ENCODE data around the gene LRRC59. TPM values are rescaled to one million over a fixed set of nuclear protein-coding genes. Genes with fewer than 3 reads are reported as not detected.

LRRC59 gene
- total and polyA plus RNA-seq, 8 donors, result 29.3 to 114 (median 72.4) TPM

DNA sequence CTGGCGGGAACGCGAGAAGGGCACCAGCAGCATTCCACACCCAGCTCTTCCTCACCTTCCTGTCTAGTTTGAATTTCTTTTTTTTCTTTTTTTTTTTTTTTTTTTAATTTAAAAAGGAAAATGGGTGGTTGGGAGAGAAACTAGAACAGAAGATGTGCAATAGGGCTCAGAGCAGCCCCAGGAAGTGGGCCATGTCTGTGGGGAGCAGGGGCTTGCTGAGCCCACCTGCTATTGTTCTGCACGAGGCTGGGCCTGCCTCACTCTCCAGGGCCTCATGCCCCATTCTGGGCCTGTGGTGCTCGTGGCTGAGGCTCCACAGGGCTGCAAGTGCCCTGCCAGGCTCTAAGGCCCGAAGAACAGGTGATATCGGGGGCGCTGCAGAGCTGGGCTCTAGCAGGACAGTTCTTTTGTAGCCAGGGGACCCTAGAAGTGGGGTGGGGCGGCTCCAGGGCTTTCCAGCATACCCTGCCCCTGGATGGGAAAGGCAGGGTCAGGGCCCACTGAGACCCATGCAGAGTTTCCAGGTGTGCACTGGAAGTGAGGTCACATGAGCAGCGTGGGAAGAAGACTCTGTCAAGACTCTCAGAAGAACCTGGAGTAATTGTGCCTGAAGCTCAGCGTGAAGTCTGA lies 36.7 kb downstream of the LRRC59 start:
- TF ChIP-seq, protein P1, sequence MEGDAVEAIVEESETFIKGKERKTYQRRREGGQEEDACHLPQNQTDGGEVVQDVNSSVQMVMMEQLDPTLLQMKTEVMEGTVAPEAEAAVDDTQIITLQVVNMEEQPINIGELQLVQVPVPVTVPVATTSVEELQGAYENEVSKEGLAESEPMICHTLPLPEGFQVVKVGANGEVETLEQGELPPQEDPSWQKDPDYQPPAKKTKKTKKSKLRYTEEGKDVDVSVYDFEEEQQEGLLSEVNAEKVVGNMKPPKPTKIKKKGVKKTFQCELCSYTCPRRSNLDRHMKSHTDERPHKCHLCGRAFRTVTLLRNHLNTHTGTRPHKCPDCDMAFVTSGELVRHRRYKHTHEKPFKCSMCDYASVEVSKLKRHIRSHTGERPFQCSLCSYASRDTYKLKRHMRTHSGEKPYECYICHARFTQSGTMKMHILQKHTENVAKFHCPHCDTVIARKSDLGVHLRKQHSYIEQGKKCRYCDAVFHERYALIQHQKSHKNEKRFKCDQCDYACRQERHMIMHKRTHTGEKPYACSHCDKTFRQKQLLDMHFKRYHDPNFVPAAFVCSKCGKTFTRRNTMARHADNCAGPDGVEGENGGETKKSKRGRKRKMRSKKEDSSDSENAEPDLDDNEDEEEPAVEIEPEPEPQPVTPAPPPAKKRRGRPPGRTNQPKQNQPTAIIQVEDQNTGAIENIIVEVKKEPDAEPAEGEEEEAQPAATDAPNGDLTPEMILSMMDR (IDR thresholded peaks at IDR 0.05), result no peak
- H3K27ac ChIP-seq, result no peak overlapping the region

DNA sequence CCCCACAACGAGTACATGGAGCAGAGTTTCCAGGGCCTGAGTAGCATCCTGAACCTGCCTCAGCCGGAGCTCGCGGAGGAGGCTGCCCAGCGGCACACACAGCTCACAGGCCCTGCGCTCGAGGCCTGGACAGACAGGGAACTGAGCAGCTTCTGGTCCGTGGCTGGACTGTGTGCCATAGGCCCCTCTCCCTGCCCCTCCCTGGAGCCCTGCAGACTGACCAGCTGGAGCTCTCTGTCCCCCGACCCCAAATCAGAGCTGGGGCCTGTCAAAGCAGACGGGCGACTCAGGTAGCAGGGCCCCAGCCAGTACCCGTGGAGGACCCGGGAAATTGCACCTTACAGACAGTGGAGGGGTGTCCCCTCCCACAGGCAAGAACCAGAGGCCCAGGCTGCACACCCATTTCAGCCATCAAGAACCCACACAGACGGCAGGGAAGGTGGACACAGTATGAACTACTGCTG lies 37.3 kb downstream of the LRRC59 start:
- Histone ChIP-seq H3K9me3 (no peaks in the 10 kb centered on the region), H3K4me1 (peaks cover 0 to 7% (median 0%) of the 10 kb centered on the region in 3 donors), H3K27ac (no peak overlapping the region), H3K27me3 (no peaks in the 10 kb centered on the region), H3K4me3 (no peak overlapping the region), H3K36me3 (peaks cover 0 to 25% (median 10%) of the 10 kb centered on the region in 3 donors)
- TF ChIP-seq, protein P1 (IDR thresholded peaks at IDR 0.05), result no peak
- ATAC-seq (no peak), FAIRE-seq (no peak), DNase-seq (peak in 2 of 6 donors; percentile 13 to 54)
- WGBS, 2 donors, result 81 to 88% methylated on average over 14 of the region's 14 CpGs
- intact Hi-C loops (cut with DNase I), result loop anchor here in 2 of 3 donors (10.0 kb wide), 2 partner anchors 115 to 265 kb away; partner anchors contain the start of gene RSAD1 (in 1 of the 2)

More for the DNA sequence above, 36.7 kb downstream of the LRRC59 start:
- H3K9me3 ChIP-seq, result no peaks in the 10 kb centered on the region
- intact Hi-C loops (cut with DNase I), result loop anchor here in 1 of 3 donors (10.0 kb wide), 1 partner anchor 114 kb away; the partner anchor contains the start of gene RSAD1
- peaks cover 0 to 7% (median 0%) of the 10 kb centered on the region in 3 donors for H3K4me1 ChIP-seq
- ATAC-seq (no peak), FAIRE-seq (no peak), DNase-seq (peak in 1 of 6 donors; percentile 12)
- peaks cover 0 to 21% (median 5%) of the 10 kb centered on the region in 3 donors for H3K36me3 ChIP-seq
- no peaks in the 10 kb centered on the region for H3K27me3 ChIP-seq
- no peak overlapping the region for H3K4me3 ChIP-seq
- 84 to 94% methylated on average over 11 of the region's 11 CpGs for WGBS, 2 donors

DNA sequence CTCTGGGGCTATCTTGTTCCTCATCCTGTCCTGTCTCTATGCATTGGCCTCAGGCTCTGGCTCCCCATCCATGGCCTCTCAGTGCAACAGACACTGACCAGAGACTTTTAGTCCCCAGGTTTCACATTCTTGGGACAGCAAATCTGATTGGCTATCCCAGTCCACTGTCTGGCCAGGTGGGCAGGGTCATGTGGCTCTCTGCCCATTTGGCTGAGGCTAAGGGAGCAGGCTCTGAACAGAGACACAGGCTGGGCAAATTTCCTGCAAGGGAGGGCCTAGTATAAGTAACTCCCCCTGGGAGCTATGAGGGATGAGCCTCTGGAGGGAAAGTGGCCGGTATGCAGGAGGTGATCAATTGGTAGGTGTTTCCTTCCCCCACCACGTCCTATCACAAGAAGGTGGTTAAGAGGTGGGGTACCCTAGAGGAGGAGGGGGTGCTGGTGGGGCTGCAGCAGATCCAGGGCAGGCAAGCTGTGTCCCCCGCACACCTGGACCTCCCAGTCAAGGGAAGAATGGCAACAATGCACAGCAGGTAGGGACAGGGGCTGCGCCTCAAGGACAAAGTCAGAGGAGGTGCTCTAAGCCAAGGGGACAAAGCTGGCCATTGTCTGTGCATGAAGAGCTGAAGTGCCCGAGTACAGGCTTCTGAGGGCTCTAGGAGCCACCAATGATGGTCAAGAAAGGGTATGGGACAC lies 38.2 kb downstream of the LRRC59 start:
- peak in 1 of 4 donors; percentile 6 for ATAC-seq

DNA sequence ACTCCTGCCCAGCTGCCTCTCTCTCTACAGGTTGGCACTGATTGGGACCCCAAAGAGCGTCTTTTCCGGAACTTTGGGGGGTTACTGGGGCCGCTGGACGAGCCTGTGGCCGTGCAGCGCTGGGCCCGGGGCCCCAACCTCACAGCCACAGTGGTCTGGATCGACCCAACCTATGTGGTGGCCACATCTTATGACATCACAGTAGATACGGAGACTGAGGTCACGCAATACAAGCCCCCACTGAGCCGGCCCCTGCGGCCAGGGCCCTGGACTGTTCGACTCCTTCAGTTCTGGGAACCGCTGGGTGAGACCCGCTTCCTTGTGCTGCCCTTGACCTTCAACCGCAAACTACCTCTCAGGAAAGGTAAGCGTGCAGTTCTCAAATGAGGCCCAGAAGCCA lies 39.1 kb downstream of the LRRC59 start:
- no peak for DNase-seq
- no peak for ATAC-seq
- Histone ChIP-seq H3K36me3 (peaks cover 0 to 39% (median 10%) of the 10 kb centered on the region in 3 donors), H3K9me3 (no peaks in the 10 kb centered on the region), H3K4me3 (no peak overlapping the region), H3K4me1 (peaks cover 0 to 7% (median 0%) of the 10 kb centered on the region in 3 donors), H3K27ac (no peak overlapping the region), H3K27me3 (no peaks in the 10 kb centered on the region)
- WGBS, 2 donors, result 92 to 94% methylated on average over 17 of the region's 17 CpGs
- intact Hi-C loops (cut with DNase I), result loop anchor here in 1 of 3 donors (10.0 kb wide), 1 partner anchor 267 kb away; no protein-coding TSS in a partner anchor
- FAIRE-seq, result no peak
- TF ChIP-seq, protein P1 (IDR thresholded peaks at IDR 0.05), result no peak

More for the DNA sequence above, 38.2 kb downstream of the LRRC59 start:
- H3K4me1 ChIP-seq, result peaks cover 0 to 7% (median 0%) of the 10 kb centered on the region in 3 donors
- intact Hi-C loops (cut with DNase I), result loop anchor here in 1 of 3 donors (10.0 kb wide), 1 partner anchor 266 kb away; no protein-coding TSS in a partner anchor
- peaks cover 0 to 33% (median 10%) of the 10 kb centered on the region in 3 donors for H3K36me3 ChIP-seq
- H3K4me3 ChIP-seq, result no peak overlapping the region
- FAIRE-seq, result no peak
- 54 to 66% methylated on average over 5 of the region's 5 CpGs for WGBS, 2 donors
- no peaks in the 10 kb centered on the region for H3K27me3 ChIP-seq
- H3K9me3 ChIP-seq, result no peaks in the 10 kb centered on the region
- no peak for DNase-seq
- TF ChIP-seq, protein P1 (IDR thresholded peaks at IDR 0.05), result no peak
- no peak overlapping the region for H3K27ac ChIP-seq
